ENCODE measurements around the gene AKR1E2. TPM values are rescaled to one million over a fixed set of nuclear protein-coding genes. Genes with fewer than 3 reads are reported as not detected.
A peak's percentile ranks its signal among the peaks of the same experiment; 100 is the strongest.

AKR1E2 gene
- total and polyA plus RNA-seq, 9 of the 15 experiments (the other 6 are each of a cell fraction or from before 2014, with no cell fraction given): 4.2 to 16.6 (median 9.8) TPM

- TF ChIP-seq YY1 (IDR thresholded peaks at IDR 0.05; ENCODE audit: borderline replicate concordance in 1 of 3, control insufficient read depth in 1 of 3, extremely low read depth in 1 of 3, insufficient read depth in 3 of 3, insufficient read length in 1 of 3, insufficient replicate concordance in 2 of 3, low read depth in 1 of 3, low read length in 2 of 3) (no peak), ZNF764 (CRISPR knock-in tag; IDR thresholded peaks at IDR 0.05; ENCODE audit: low read depth) (no peak), KLF16 (IDR thresholded peaks at IDR 0.05) (peak; percentile 81), RERE (CRISPR knock-in tag; IDR thresholded peaks at IDR 0.05; ENCODE audit: borderline replicate concordance) (no peak), RBM15 (IDR thresholded peaks at IDR 0.05; ENCODE audit: insufficient read depth, low read length) (no peak), ZNF384 (IDR thresholded peaks at IDR 0.05; ENCODE audit: low read depth, low read length) (no peak), FOXP1 (CRISPR knock-in tag; IDR thresholded peaks at IDR 0.05) (no peak), MAFF (IDR thresholded peaks at IDR 0.05; ENCODE audit: low read length) (peak; percentile 6; the same call in 1 of the 2 replicates), MAFG (tag; conservative IDR thresholded peaks at IDR 0.05) (peak; percentile 28; the same call in 1 of the 2 replicates), MAX (CRISPR knock-in tag; IDR thresholded peaks at IDR 0.05) (no peak), HNRNPL (IDR thresholded peaks at IDR 0.05; ENCODE audit: low read depth, low read length) (no peak), MEIS2 (IDR thresholded peaks at IDR 0.05; ENCODE audit: partially characterized antibody) (peak; percentile 45), HMGN3 (IDR thresholded peaks at IDR 0.05; ENCODE audit: borderline replicate concordance, extremely low read depth, insufficient read length, low read depth, low read length) (no peak), ATF4 (CRISPR knock-in tag; IDR thresholded peaks at IDR 0.05) (no peak), CUX1 (CRISPR knock-in tag; IDR thresholded peaks at IDR 0.05) (no peak)
Measured at GRCh38 chr10:4822208-4822607, 3.8 kb upstream of the AKR1E2 start (continued).
